Progenitor cell of endocrine pancreas (in vitro differentiated cells): ENCODE results near the gene ATP8A2. TPM values are rescaled to one million over a fixed set of nuclear protein-coding genes. Genes with fewer than 3 reads are reported as not detected.

ENCODE experiments used
- DNase-seq: peaks from one replicate; pipeline ENCODE4 v3.0.0; 2021; ENCODE audit warnings: low spot score; ENCODE audit not compliant: unreplicated experiment
- H3K27ac Mint-ChIP-seq: 2 replicates; pipeline ENCODE4 v1.8.0; 2021; ENCODE audit warnings: mild to moderate bottlenecking, moderate library complexity, mixed read lengths
- H3K27me3 Mint-ChIP-seq: 2 replicates; pipeline ENCODE4 v1.8.0; 2021; ENCODE audit warnings: mixed read lengths
- H3K36me3 Mint-ChIP-seq: 2 replicates; pipeline ENCODE4 v1.8.0; 2022; ENCODE audit warnings: mixed read lengths; ENCODE audit not compliant: insufficient read depth
- H3K4me1 Mint-ChIP-seq: 2 replicates; pipeline ENCODE4 v1.8.0; 2021; ENCODE audit warnings: low read depth, mixed read lengths
- H3K4me3 Mint-ChIP-seq: 2 replicates; pipeline ENCODE4 v1.8.0; 2021; ENCODE audit warnings: low read depth, mild to moderate bottlenecking, moderate library complexity, mixed read lengths
- H3K9me3 Mint-ChIP-seq: 2 replicates; pipeline ENCODE4 v1.8.0; 2021; ENCODE audit warnings: low read depth, mixed read lengths
- total RNA-seq: library from RNA; stranded (reverse); gene quantifications from 2 replicates; pipeline ENCODE4 v1.2.1, GENCODE V29; 2021
- TF ChIP-seq, protein P1 (sequence below): fragments of 200-600 bp; sonication (generic); IDR thresholded peaks from one replicate; pipeline ENCODE4 v1.5.0; 2021; ENCODE audit warnings: antibody characterized with exemption, mild to moderate bottlenecking; ENCODE audit not compliant: unreplicated experiment

ATP8A2 gene
- total RNA-seq, 1 donor from 2014 or later, result 0.38 TPM

DNA sequence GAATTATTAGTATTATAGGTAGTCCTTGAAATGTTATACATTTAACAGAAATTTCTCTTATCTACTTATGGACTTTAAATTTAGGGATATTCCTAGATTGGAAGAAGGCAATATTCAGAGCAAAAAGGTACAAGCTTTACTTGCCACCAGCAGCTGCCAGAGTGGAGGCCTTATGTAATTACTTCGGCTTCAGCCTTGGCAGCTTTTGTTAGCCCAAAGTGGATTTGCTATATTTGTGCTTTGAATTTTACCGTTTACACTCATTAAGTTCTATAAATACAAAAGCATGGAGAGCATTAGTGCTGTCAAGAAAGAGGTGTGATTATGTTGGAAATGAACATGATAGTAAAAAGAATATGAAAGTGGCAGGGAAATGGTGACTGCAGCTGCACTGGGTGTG lies 319.9 kb downstream of the ATP8A2 start:
- no peak overlapping the region for H3K4me3 Mint-ChIP-seq
- TF ChIP-seq, protein P1, sequence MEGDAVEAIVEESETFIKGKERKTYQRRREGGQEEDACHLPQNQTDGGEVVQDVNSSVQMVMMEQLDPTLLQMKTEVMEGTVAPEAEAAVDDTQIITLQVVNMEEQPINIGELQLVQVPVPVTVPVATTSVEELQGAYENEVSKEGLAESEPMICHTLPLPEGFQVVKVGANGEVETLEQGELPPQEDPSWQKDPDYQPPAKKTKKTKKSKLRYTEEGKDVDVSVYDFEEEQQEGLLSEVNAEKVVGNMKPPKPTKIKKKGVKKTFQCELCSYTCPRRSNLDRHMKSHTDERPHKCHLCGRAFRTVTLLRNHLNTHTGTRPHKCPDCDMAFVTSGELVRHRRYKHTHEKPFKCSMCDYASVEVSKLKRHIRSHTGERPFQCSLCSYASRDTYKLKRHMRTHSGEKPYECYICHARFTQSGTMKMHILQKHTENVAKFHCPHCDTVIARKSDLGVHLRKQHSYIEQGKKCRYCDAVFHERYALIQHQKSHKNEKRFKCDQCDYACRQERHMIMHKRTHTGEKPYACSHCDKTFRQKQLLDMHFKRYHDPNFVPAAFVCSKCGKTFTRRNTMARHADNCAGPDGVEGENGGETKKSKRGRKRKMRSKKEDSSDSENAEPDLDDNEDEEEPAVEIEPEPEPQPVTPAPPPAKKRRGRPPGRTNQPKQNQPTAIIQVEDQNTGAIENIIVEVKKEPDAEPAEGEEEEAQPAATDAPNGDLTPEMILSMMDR, result no peak
- H3K27ac Mint-ChIP-seq, result peak overlapping the region; percentile 2
- no peaks in the 10 kb centered on the region for H3K36me3 Mint-ChIP-seq
- H3K27me3 Mint-ChIP-seq, result peaks cover 15% of the 10 kb centered on the region
- H3K4me1 Mint-ChIP-seq, result peaks cover 46% of the 10 kb centered on the region
- H3K9me3 Mint-ChIP-seq, result peaks cover 12% of the 10 kb centered on the region
- no peak for DNase-seq

DNA sequence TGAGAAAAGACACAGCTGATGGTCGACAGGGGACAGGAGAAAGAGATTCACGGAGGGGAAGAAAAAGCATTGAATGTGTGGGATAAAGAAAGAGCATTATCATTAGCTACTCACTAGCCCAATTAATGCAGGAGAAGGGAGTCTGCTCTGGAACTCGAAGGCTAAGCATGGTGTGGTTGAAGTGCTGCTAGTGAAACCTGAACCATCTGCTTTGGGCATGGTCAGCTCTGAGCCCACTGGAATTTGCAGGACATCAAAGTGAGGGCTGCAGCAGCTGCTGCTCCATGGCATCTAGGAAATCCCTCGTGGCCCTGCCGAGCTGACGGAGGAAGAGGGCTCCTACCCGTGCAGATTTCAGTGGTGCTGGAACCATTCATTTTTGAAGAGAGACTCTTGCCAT lies 320.3 kb downstream of the ATP8A2 start:
- Mint-ChIP-seq H3K9me3 (peaks cover 14% of the 10 kb centered on the region), H3K27ac (peak overlapping the region; percentile 2), H3K27me3 (peaks cover 15% of the 10 kb centered on the region), H3K36me3 (no peaks in the 10 kb centered on the region), H3K4me1 (peaks cover 42% of the 10 kb centered on the region), H3K4me3 (no peak overlapping the region)
- no peak for DNase-seq
- TF ChIP-seq, protein P1, result no peak

DNA sequence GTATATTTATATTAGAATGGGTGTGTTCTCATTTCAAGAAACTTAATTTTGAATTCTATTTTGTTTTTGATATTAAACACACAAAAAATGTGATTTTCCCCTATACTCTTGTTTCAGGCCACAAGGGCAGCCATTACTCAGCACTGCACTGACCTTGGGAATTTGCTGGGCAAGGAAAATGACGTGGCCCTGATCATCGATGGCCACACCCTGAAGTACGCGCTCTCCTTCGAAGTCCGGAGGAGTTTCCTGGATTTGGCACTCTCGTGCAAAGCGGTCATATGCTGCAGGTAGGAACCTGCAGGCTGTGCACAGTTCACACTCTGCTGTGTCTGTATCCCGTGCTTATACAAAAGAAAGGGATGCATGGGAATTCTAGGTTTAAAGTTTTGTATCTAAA lies 327.3 kb downstream of the ATP8A2 start:
- Mint-ChIP-seq H3K4me3 (no peak overlapping the region), H3K36me3 (no peaks in the 10 kb centered on the region), H3K27me3 (no peaks in the 10 kb centered on the region), H3K9me3 (peaks cover 22% of the 10 kb centered on the region), H3K27ac (no peak overlapping the region), H3K4me1 (peaks cover 2% of the 10 kb centered on the region)
- TF ChIP-seq, protein P1, result no peak
- DNase-seq, result no peak

DNA sequence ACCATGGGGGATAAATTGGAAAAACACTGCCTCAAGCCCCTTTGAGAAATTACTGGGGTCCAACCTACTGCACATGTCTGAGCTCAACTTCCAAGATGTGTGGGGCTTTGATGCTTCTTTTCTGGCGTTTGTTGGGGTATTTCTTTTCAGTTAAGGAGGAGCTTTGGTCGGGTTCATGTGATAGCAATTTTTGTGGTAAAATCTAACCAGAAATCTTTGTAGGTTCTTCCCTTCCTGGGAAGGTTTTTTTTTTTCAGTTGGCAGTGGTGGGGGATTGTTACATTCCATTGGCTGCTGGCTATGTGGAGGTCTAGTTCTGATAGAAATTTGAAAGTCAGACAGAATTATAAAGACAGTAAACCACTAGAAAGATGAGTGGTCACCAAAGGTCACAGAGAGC lies 327.8 kb downstream of the ATP8A2 start:
- Mint-ChIP-seq H3K27ac (no peak overlapping the region), H3K36me3 (no peaks in the 10 kb centered on the region), H3K27me3 (no peaks in the 10 kb centered on the region), H3K4me1 (peaks cover 7% of the 10 kb centered on the region), H3K4me3 (no peak overlapping the region), H3K9me3 (peaks cover 22% of the 10 kb centered on the region)
- TF ChIP-seq, protein P1, result no peak
- DNase-seq, result no peak

DNA sequence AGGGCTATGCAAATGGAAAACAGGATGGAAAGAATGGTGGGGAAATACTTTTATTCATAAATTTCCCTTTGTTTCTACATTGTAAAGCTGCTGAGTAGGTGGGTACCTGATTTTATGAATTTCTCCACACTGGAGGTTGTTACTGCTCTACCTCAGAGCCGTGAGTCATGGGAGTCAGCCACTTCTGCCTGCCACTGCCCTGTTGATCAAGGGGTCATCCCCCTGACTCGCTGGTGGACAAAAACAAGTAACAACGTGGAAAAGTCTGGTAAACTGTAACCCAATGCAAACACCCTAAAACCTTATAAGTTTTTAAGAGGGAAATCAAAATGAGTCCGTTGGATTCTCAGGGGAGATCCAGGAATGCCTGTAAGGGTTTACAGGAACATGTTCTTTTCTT lies 329.5 kb downstream of the ATP8A2 start:
- TF ChIP-seq, protein P1, result no peak
- H3K27ac Mint-ChIP-seq, result no peak overlapping the region
- no peak overlapping the region for H3K4me3 Mint-ChIP-seq
- DNase-seq, result no peak
- H3K36me3 Mint-ChIP-seq, result no peaks in the 10 kb centered on the region
- peaks cover 16% of the 10 kb centered on the region for H3K9me3 Mint-ChIP-seq
- no peaks in the 10 kb centered on the region for H3K27me3 Mint-ChIP-seq
- peaks cover 17% of the 10 kb centered on the region for H3K4me1 Mint-ChIP-seq
